ENCODE data around the gene PCSK6. TPM values are rescaled to one million over a fixed set of nuclear protein-coding genes. Genes with fewer than 3 reads are reported as not detected.

The PCSK6 gene
- total and polyA plus RNA-seq, 2 of the 8 experiments (the other 6 are each of a cell fraction or from before 2014, with no cell fraction given), result 1.9 to 4.0 TPM

- H2BK12ac ChIP-seq (ENCODE audit: low read depth, low read length), result no peak overlapping the region
- H4K20me1 ChIP-seq (replicated peaks in 1 of 2; ENCODE audit: control insufficient read depth in 1 of 2, insufficient read depth in 2 of 2, low read length in 2 of 2), result no peaks in the 10 kb centered on the region
- no peak overlapping the region for H4K91ac ChIP-seq (replicated peaks; ENCODE audit: insufficient read length, low read length)
- no peak overlapping the region for H2BK15ac ChIP-seq (ENCODE audit: low read length)
- FAIRE-seq, result no peak
- no peak overlapping the region for H2AK5ac ChIP-seq (ENCODE audit: low read depth, low read length)
- no peaks in the 10 kb centered on the region for H3K79me1 ChIP-seq (ENCODE audit: low read depth, low read length)
- H4K8ac ChIP-seq (ENCODE audit: extremely low read depth, insufficient read depth, low read length), result no peak overlapping the region
- no peak overlapping the region for H3K4ac ChIP-seq (replicated peaks; ENCODE audit: insufficient read length, low read depth, low read length)
- no peak overlapping the region for H2AFZ ChIP-seq (ENCODE audit: low read length)
- H2BK20ac ChIP-seq (ENCODE audit: low read length), result no peak overlapping the region
- ChIA-PET POLR2A (ENCODE audit: partially characterized antibody) (no interaction called here), CTCF (ENCODE audit: partially characterized antibody) (interaction anchor here (0.6 to 1.9 kb wide), 4 partner anchors 8 to 204 kb away, joined by 3 to 7 read pairs (median 4); no protein-coding TSS in a partner anchor)
- H3K27me3 ChIP-seq (replicated peaks in 1 of 4; ENCODE audit: control insufficient read depth in 3 of 4, extremely low read depth in 1 of 4, insufficient read depth in 3 of 4, low read length in 3 of 4), result no peaks in the 10 kb centered on the region
- DNase-seq (ENCODE audit: low read depth in 1 of 2, low spot score in 2 of 2), result peak in 1 of 2 experiments; percentile 39
- H3K9me3 ChIP-seq (ENCODE audit: insufficient read depth in 2 of 2, low read depth in 1 of 2, low read length in 1 of 2), result no peaks in the 10 kb centered on the region; a peak in 1 of 4 replicates
- no peak overlapping the region for H3K14ac ChIP-seq (ENCODE audit: insufficient read length)
- no peak overlapping the region for H3K56ac ChIP-seq (replicated peaks; ENCODE audit: insufficient read length, low read depth, low read length)
- H3K4me2 ChIP-seq (ENCODE audit: insufficient read depth in 1 of 2, low read depth in 2 of 2, low read length in 2 of 2), result peak overlapping the region in 1 of 2 experiments; percentile 8; a peak in 1 of 4 replicates
- H3K9ac ChIP-seq (replicated peaks in 1 of 4; ENCODE audit: extremely low read depth in 1 of 4, low read depth in 3 of 4, low read length in 3 of 4), result no peak overlapping the region
- H3K23me2 ChIP-seq (ENCODE audit: low read depth, low read length), result peaks cover 2% of the 10 kb centered on the region; the same call in 1 of the 2 replicates
- H3K4me1 ChIP-seq (replicated peaks in 1 of 4; ENCODE audit: control insufficient read depth in 3 of 4, insufficient read depth in 4 of 4, low read length in 3 of 4), result peaks cover 0 to 16% (median 0%) of the 10 kb centered on the region in 4 experiments; a peak in 2 of 7 replicates
- H2BK5ac ChIP-seq (ENCODE audit: low read depth, low read length), result no peak overlapping the region
- H3K23ac ChIP-seq (ENCODE audit: insufficient read length), result no peak overlapping the region
- no peak overlapping the region for H3K4me3 ChIP-seq (ENCODE audit: extremely low read depth in 1 of 4, insufficient read depth in 2 of 4, low read depth in 3 of 4, low read length in 4 of 4)
- no peaks in the 10 kb centered on the region for H3K79me2 ChIP-seq (ENCODE audit: control insufficient read depth in 1 of 2, insufficient read depth in 2 of 2, low read length in 2 of 2)
- H3K27ac ChIP-seq (ENCODE audit: low read depth, low read length), result no peak overlapping the region
- H3K18ac ChIP-seq (ENCODE audit: extremely low read depth, low read length), result peak overlapping the region; percentile 39; the same call in 1 of the 2 replicates
- no peaks in the 10 kb centered on the region for H3K36me3 ChIP-seq (ENCODE audit: control insufficient read depth in 2 of 4, insufficient read depth in 4 of 4, low read length in 3 of 4)
- no peak overlapping the region for H4K5ac ChIP-seq (ENCODE audit: insufficient read length, low read depth, low read length)
- no peak overlapping the region for H2BK120ac ChIP-seq (replicated peaks; ENCODE audit: low read depth, low read length)
- WGBS, 2 experiments (ENCODE audit: extremely low coverage in 1 of 2, insufficient coverage in 1 of 2, insufficient read length in 1 of 2, insufficient replicate concordance in 2 of 2, low coverage in 1 of 2, low lambda C conversion rate in 2 of 2, missing lambda C conversion rate in 1 of 2), result 89% methylated on average over 12 of the region's 12 CpGs; no CpG with 5 or more reads in 1 of the 2 experiments
- TF ChIP-seq CEBPB (IDR thresholded peaks at IDR 0.05; ENCODE audit: low read depth, low read length), result no peak
- TF ChIP-seq CHD1 (IDR thresholded peaks at IDR 0.05; ENCODE audit: low read depth, low read length), result no peak
- TF ChIP-seq, protein P1, sequence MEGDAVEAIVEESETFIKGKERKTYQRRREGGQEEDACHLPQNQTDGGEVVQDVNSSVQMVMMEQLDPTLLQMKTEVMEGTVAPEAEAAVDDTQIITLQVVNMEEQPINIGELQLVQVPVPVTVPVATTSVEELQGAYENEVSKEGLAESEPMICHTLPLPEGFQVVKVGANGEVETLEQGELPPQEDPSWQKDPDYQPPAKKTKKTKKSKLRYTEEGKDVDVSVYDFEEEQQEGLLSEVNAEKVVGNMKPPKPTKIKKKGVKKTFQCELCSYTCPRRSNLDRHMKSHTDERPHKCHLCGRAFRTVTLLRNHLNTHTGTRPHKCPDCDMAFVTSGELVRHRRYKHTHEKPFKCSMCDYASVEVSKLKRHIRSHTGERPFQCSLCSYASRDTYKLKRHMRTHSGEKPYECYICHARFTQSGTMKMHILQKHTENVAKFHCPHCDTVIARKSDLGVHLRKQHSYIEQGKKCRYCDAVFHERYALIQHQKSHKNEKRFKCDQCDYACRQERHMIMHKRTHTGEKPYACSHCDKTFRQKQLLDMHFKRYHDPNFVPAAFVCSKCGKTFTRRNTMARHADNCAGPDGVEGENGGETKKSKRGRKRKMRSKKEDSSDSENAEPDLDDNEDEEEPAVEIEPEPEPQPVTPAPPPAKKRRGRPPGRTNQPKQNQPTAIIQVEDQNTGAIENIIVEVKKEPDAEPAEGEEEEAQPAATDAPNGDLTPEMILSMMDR (IDR thresholded peaks at IDR 0.05; ENCODE audit: control extremely low read depth in 1 of 3, insufficient read depth in 1 of 3, low read depth in 1 of 3, low read length in 3 of 3), result no peak
- TF ChIP-seq BCL11A (IDR thresholded peaks at IDR 0.05; ENCODE audit: low read depth in 2 of 2, low read length in 2 of 2), result no peak
- TF ChIP-seq NANOG (IDR thresholded peaks at IDR 0.05; ENCODE audit: insufficient read depth, low read depth, low read length, poor library complexity, severe bottlenecking), result no peak
- no peak for TF ChIP-seq MAFK (IDR thresholded peaks at IDR 0.05; ENCODE audit: low read depth, low read length)
- no peak for TF ChIP-seq BACH1 (IDR thresholded peaks at IDR 0.05; ENCODE audit: low read length)
- TF ChIP-seq, protein P2, sequence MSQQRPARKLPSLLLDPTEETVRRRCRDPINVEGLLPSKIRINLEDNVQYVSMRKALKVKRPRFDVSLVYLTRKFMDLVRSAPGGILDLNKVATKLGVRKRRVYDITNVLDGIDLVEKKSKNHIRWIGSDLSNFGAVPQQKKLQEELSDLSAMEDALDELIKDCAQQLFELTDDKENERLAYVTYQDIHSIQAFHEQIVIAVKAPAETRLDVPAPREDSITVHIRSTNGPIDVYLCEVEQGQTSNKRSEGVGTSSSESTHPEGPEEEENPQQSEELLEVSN (IDR thresholded peaks at IDR 0.05), result no peak
- TF ChIP-seq ASH2L (IDR thresholded peaks at IDR 0.05; ENCODE audit: low read length), result no peak
- TF ChIP-seq NRF1 (IDR thresholded peaks at IDR 0.05; ENCODE audit: low read depth, low read length), result no peak
- no peak for TF ChIP-seq TAF1 (IDR thresholded peaks at IDR 0.05; ENCODE audit: low read depth, low read length)
- TF ChIP-seq POLR2A (IDR thresholded peaks at IDR 0.05; ENCODE audit: control extremely low read depth in 1 of 2, low read depth in 2 of 2, low read length in 2 of 2), result no peak
These were observed 52.3 kb downstream of the PCSK6 start for GRCh38 chr15:101437209-101437608.

Data from H1 (cell line).